OCI-LY3 (cell line): ENCODE results near the gene VCL.

Source experiments
- EZH2phosphoT487 ChIP-seq: fragments of 200-600 bp; shearing (Covaris generic); IDR thresholded peaks from 2 replicates; pipeline ENCODE4 v1.6.1; 2018; ENCODE audit warnings: antibody characterized with exemption, mixed run types, low read depth
- TF ChIP-seq, protein P1 (sequence below): fragments of 200-600, 300-600 bp; sonication (generic); IDR thresholded peaks from 2 replicates; pipeline ENCODE4 v1.5.1; 2014; ENCODE audit warnings: antibody characterized with exemption, low read length, low read depth

- TF ChIP-seq, protein P1, sequence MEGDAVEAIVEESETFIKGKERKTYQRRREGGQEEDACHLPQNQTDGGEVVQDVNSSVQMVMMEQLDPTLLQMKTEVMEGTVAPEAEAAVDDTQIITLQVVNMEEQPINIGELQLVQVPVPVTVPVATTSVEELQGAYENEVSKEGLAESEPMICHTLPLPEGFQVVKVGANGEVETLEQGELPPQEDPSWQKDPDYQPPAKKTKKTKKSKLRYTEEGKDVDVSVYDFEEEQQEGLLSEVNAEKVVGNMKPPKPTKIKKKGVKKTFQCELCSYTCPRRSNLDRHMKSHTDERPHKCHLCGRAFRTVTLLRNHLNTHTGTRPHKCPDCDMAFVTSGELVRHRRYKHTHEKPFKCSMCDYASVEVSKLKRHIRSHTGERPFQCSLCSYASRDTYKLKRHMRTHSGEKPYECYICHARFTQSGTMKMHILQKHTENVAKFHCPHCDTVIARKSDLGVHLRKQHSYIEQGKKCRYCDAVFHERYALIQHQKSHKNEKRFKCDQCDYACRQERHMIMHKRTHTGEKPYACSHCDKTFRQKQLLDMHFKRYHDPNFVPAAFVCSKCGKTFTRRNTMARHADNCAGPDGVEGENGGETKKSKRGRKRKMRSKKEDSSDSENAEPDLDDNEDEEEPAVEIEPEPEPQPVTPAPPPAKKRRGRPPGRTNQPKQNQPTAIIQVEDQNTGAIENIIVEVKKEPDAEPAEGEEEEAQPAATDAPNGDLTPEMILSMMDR: no peak
- no peak for TF ChIP-seq EZH2phosphoT487
These were observed 35.5 kb upstream of the VCL start for GRCh38 chr10:73962386-73962785.
